Stimulated activated CD4-positive, alpha-beta T cell treated with anti-CD3 and anti-CD28 coated beads, Interleukin-4, amount 100 ng/mL, for 1 hour (primary cell): Measurements from ENCODE around the gene PEA15.

Source experiments
- DNase-seq: peaks from one replicate; pipeline ENCODE4 v3.0.0-alpha.2; 2020

Gene PEA15, protein sequence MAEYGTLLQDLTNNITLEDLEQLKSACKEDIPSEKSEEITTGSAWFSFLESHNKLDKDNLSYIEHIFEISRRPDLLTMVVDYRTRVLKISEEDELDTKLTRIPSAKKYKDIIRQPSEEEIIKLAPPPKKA

DNA sequence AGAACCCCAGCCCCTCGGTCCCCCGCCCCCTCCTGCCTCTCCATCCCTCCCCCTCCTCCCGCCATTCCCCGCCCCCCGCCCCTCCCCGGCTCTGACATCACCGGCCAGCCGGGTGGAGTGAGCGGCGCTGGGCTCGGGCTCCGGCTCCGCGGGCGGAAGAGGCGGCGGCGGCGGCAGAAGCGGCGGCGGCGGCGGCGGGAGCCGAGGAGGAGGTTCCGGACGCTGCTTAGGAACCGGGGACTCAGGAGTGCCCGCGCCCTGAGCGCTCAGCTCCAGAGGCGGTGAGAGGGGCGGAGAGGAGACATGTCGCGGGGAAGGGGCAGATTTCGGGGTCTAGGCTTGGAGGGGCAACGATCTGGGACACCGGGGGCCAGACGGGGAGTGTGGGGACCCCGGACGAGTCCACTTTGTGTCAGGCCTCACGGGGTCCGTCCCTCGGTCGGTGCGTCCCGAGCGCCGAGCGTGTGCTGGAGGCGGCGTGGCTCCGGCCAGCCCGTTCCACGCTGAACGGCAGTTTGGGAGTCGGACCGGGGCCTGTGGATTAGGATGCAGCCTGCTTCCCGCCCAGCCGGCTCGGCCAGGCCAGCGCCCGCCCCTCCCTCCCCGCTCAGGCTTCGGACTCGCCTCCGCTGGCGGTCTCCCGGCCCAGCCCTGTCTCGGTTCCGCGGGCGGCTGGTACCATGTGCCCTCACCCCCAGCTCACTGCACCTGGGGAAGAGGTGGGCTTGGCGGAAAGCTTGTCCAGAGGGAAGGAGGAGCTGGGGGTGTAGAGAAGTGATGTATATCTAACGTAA lies at the start of gene PEA15:
Gene PEA15 (plus strand): TSS at position 143 of the 794 bp plus-strand sequence. CDS start 6,161 bp downstream, outside the sequence.
- DNase-seq: peak; percentile 74

GRCh38 chr1:160156361-160156760 lies 48.8 kb upstream of the PEA15 start:
- DNase-seq: no peak

DNA sequence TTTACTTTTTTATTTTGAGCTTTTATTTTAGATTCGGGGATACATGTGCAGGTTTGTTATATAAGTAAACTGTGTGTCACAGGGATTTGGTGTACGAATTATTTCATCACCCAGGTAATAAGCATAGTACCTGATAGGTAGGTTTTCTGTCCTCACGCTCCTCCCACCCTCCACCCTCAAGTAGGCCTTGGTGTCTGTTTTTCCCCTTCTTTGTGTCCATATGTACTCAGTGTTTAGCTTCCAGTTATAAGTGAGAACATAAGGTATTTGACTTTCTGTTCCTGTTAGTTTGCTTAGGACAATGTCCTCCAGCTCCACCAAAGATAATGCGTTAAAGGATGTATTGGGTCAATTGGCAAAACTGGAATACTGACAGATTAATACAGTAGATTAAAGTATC lies 48.0 kb upstream of the PEA15 start:
- no peak for DNase-seq

- DNase-seq: no peak
Measured at GRCh38 chr1:160158031-160158430, 47.2 kb upstream of the PEA15 start.

GRCh38 chr1:160158534-160158933 lies 46.6 kb upstream of the PEA15 start:
- DNase-seq: no peak

DNA sequence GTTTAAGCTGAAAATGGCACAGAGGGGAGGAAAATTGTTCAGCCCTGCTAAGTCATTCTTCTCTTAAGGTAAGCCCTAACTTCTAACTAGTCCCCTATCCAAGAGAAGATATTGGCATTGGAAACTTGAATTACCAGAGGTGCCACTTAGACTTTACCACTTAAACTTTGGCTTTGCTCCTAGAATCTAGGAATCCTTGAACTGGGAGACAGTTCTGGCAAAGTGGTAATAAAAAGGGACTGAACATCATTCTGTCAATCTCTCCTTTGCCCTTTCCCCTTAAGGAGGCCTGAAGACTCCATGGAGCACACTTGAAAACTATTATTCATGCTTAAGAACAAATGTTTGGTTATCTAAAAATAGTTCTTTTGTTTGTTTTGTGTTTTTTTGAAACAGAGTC lies 45.3 kb upstream of the PEA15 start:
- no peak for DNase-seq

DNA sequence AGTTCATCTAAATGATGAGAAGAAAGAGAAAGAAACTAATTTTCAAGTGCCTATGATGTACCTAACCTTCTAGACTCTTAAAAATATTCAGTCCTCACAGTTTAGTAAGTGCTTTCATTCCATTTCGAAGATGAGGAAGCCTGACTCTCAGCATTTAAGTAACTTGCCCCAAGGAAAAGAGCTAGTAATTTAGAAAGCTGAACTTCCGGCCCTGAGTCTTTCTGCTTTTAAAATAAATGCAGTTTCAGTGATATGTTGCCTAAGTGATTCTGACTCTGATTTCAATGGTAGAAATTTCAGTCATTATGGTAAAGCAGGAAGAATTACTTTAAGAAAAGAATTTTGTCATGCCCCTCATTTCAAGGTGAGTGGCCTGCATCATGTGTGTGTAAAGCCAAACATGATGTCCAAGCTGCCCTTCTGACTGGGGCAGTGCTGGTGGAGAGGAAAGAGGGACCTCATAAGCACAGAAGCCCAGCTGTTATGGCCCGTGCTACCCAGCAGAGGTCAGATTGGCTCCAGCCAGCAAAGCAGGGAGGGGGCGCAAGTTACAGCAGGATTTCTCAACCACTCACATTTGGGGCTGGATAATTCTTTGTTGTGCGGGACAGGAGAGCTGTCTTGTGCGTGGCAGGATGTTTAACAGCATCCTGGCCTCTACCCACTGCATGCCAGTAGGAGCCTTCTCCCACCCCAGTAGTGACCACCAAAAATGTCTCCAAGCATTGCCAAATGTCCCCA lies 43.0 kb upstream of the PEA15 start:
- DNase-seq: no peak

DNA sequence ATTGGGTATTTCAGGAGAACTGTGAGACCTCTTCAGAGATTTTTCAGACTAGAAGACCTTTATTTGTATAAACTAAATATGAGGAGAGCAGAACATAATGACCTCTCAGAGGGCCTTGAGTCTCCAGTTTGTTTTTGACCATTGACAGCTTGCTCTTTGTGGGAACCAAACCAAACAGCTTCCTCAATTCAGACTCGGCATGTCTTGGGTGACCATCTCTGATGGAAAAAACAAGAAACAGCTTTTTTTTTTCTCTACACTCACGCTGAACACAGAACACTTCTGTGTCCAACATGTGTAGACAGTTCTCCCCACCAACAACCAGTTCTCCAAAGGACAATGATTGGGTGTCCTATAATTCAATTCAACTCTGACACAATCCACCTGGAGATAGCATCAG lies 42.3 kb upstream of the PEA15 start:
- no peak for DNase-seq

GRCh38 chr1:160163615-160164014 lies 41.6 kb upstream of the PEA15 start:
- DNase-seq: no peak

DNA sequence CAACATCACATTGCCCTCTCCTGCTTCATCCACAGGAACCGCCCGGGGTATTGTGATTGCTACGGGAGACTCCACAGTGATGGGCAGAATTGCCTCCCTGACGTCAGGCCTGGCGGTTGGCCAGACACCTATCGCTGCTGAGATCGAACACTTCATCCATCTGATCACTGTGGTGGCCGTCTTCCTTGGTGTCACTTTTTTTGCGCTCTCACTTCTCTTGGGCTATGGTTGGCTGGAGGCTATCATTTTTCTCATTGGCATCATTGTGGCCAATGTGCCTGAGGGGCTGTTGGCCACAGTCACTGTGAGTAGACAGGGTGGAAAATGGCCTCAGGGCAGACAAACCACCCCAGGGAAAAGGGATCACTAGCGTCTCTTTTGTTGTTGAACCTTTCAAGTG lies 41.1 kb upstream of the PEA15 start:
- DNase-seq: no peak

GRCh38 chr1:160166166-160166868 lies 38.9 kb upstream of the PEA15 start:
- no peak for DNase-seq

DNA sequence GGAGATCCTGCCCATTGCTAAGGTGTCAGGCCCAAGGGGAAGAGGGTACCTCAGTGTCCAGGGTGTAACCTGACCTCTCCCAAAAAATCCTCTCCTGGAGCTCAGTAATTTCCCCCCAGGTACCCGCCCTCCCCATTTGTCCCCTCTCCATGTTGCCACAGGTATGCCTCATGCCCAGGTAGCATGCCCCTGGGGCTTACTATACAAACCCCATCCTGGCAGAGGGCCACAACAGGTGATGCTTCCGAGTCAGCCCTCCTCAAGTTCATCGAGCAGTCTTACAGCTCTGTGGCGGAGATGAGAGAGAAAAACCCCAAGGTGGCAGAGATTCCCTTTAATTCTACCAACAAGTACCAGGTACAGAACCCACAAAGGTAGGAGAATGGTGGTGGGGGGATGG lies 38.1 kb upstream of the PEA15 start:
- DNase-seq: no peak

- no peak for DNase-seq
Measured at GRCh38 chr1:160167580-160167979, 37.6 kb upstream of the PEA15 start.

DNA sequence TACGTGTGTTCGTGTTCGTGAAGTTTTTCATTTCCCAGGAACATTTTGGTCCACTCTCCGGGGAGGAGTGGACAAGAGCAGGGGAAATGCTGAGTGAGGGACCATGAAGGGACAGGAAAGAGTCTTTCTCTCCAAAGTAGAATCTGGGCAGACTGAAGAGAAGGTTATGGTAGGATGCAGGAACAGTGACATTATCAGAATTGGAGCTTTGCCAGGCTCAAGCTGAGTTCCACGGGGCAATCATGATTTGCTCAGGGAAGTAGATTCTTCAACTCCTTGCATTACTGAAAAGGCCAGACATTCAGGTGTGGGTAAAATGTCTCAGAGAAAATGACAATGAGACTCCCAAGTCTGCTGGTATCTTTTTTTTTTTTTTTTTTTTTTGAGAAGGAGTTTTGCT lies 37.2 kb upstream of the PEA15 start:
- no peak for DNase-seq

GRCh38 chr1:160168609-160169369 lies 36.4 kb upstream of the PEA15 start:
- no peak for DNase-seq

- no peak for DNase-seq
Measured at GRCh38 chr1:160169553-160170399, 35.4 kb upstream of the PEA15 start.

DNA sequence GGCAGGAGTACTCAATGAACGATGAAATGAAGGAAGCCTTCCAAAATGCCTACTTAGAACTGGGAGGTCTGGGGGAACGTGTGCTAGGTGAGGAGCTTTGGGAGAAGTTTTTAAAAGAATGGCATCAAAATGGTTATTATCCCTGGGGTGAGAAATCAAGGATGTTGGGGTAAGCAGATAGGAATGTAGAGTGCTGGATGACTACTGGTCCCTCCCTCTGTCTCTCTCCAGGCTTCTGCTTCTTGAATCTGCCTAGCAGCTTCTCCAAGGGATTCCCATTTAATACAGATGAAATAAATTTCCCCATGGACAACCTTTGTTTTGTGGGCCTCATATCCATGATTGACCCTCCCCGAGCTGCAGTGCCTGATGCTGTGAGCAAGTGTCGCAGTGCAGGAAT lies 33.8 kb upstream of the PEA15 start:
- no peak for DNase-seq

DNA sequence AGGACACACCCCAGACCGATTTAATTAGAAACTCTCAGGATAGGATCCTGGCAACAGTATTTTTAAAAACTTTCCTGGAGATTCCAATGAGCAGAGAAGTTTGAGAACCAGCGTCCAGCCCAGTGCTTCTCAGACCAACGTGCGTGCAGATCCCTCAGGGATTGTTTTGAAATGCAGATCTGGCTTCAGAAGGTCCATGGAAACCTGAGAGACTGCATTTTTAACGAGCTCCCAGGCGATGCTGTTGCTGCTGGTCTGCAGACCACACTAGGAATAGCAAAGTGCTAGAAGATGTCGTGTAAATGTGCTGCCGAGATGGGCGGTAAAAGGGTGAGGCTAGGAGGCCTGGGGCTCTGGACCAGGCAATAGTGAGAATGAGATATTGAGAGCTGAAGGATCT lies 33.2 kb upstream of the PEA15 start:
- DNase-seq: no peak

DNA sequence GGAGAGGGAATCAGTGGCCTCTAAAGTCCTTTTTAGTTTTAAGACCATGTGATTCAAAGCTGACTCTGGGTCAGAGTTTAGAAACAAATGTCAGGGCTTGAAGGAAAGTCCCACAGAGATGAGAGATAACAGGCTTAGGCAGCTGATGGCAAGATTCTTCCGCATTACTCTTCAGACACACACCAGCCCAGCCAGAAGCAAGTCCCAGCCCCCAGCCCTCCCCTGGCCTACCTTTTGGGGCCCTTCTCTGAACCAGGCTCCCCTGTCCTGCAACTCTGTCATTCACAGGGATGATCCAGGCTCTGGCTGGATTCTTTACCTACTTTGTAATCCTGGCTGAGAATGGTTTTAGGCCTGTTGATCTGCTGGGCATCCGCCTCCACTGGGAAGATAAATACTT lies 28.0 kb upstream of the PEA15 start:
- no peak for DNase-seq

DNA sequence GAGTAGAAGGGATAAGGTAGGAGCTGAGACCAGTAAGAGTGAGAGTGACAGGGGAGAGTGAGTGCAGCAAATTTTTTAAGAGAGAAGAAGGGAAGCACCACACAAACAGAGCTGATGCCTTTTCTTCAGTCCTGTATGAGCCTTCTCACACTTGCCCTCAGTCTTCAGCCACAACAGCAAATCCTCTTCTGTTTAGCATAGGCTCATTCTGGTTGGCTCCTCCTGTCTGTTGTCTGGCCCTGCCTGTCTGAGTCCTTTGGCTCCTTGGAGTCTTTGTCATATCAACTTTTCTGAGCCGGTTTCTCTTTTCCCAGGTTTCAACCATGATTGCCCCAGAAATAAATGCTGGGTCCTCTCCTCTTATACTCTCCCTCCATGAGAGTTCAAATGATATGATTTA lies 27.5 kb upstream of the PEA15 start:
- DNase-seq: no peak

GRCh38 chr1:160178731-160179130 lies 26.5 kb upstream of the PEA15 start:
- no peak for DNase-seq

DNA sequence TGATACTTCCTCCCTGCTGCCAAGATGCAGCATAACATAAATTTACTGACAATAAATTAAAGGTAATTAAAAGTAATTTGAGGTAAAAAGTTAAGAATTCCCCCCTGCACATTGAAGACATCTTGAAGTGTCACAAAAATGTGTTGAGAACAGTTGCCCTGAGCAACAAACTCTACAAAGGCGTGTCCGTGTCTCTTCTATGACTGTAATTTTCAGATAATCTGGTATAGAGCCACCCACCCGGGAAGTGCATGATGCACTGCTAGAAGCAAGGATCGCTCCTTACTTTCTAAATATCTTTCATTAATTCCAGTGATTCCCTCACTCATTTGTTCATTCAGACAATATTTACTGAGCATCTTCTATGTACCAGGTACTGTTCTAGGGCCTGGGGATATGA lies 25.8 kb upstream of the PEA15 start:
- no peak for DNase-seq
